ENCODE results near the gene FSTL3. TPM values are rescaled to one million over a fixed set of nuclear protein-coding genes. Genes with fewer than 3 reads are reported as not detected.

FSTL3 gene
- total RNA-seq, 2 donors from 2014 or later: 69.3 to 241 TPM

GRCh38 chr19:676007-676338 is 219 bp upstream of the FSTL3 start:
- peak overlapping the region; percentile 45 to 69 for H3K27ac ChIP-seq
- TF ChIP-seq, protein P1, sequence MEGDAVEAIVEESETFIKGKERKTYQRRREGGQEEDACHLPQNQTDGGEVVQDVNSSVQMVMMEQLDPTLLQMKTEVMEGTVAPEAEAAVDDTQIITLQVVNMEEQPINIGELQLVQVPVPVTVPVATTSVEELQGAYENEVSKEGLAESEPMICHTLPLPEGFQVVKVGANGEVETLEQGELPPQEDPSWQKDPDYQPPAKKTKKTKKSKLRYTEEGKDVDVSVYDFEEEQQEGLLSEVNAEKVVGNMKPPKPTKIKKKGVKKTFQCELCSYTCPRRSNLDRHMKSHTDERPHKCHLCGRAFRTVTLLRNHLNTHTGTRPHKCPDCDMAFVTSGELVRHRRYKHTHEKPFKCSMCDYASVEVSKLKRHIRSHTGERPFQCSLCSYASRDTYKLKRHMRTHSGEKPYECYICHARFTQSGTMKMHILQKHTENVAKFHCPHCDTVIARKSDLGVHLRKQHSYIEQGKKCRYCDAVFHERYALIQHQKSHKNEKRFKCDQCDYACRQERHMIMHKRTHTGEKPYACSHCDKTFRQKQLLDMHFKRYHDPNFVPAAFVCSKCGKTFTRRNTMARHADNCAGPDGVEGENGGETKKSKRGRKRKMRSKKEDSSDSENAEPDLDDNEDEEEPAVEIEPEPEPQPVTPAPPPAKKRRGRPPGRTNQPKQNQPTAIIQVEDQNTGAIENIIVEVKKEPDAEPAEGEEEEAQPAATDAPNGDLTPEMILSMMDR (IDR thresholded peaks at IDR 0.05): no peak
- no peak for TF ChIP-seq POLR2A (IDR thresholded peaks at IDR 0.05)
- no peak for TF ChIP-seq POLR2AphosphoS5 (IDR thresholded peaks at IDR 0.05)
- H3K4me1 ChIP-seq (replicated peaks): peaks cover 11% of the 10 kb centered on the region
- intact Hi-C loops (cut with DNase I): no loop called here
- no peaks in the 10 kb centered on the region for H3K36me3 ChIP-seq
- 5% methylated on average over 26 of the region's 31 CpGs for WGBS
- H3K9me3 ChIP-seq: no peaks in the 10 kb centered on the region
- H3K4me3 ChIP-seq: peak overlapping the region; percentile 37 to 46
- no peaks in the 10 kb centered on the region for H3K27me3 ChIP-seq (replicated peaks; ENCODE audit: insufficient read depth)
- no peak for DNase-seq (ENCODE audit: low spot score)

DNA sequence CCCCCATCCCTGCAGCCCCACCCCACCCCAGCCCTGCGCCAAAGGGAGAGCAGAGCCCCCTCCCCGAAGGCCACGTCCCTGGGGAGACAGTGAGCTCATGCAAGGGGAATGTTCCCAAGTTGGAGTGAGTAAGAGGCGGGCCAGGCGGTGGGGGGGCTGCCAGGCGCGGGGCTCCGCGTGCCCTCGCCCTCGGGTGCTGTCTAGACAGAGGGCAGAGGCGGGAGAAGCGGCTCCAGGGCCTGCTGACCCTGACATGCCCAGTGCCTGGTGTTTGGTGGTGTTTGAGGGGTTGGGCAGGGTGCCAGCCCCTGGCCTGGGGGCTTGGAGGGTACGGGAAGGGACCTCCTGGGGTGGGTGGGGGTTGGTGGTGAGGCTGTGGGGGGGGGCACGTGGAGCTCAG is 1.0 kb downstream of the FSTL3 start:
- Histone ChIP-seq H3K9me3 (no peaks in the 10 kb centered on the region), H3K27ac (peak overlapping the region; percentile 69 to 75), H3K27me3 (replicated peaks; ENCODE audit: insufficient read depth) (no peaks in the 10 kb centered on the region), H3K4me1 (replicated peaks) (peaks cover 11% of the 10 kb centered on the region), H3K36me3 (no peaks in the 10 kb centered on the region), H3K4me3 (peak overlapping the region; percentile 37 to 46)
- peak; percentile 42 for TF ChIP-seq POLR2AphosphoS5 (IDR thresholded peaks at IDR 0.05)
- TF ChIP-seq, protein P1 (IDR thresholded peaks at IDR 0.05): no peak
- TF ChIP-seq POLR2A (IDR thresholded peaks at IDR 0.05): peak; percentile 41
- DNase-seq (ENCODE audit: low spot score): no peak
- intact Hi-C loops (cut with DNase I): no loop called here
- WGBS: 5% methylated on average over 15 of the region's 15 CpGs

- H3K4me3 ChIP-seq: peak overlapping the region; percentile 37 to 46
These were observed 1.6 kb downstream of the FSTL3 start for GRCh38 chr19:677601-678436.

GRCh38 chr19:678791-679388 is 2.7 kb downstream of the FSTL3 start:
- Histone ChIP-seq H3K27ac (peak overlapping the region; percentile 90 to 98), H3K4me1 (replicated peaks) (peaks cover 11% of the 10 kb centered on the region), H3K9me3 (no peaks in the 10 kb centered on the region), H3K36me3 (no peaks in the 10 kb centered on the region), H3K4me3 (peak overlapping the region in 1 of 2 donors; percentile 96), H3K27me3 (replicated peaks; ENCODE audit: insufficient read depth) (no peaks in the 10 kb centered on the region)
- WGBS: 93% methylated on average over 16 of the region's 16 CpGs
- TF ChIP-seq, protein P1 (IDR thresholded peaks at IDR 0.05): no peak
- TF ChIP-seq POLR2A (IDR thresholded peaks at IDR 0.05) (no peak), POLR2AphosphoS5 (IDR thresholded peaks at IDR 0.05) (no peak)
- DNase-seq (ENCODE audit: low spot score): no peak
- intact Hi-C loops (cut with DNase I): no loop called here

More at GRCh38 chr19:677601-678436, 1.6 kb downstream of the FSTL3 start:
- intact Hi-C loops (cut with DNase I): no loop called here
- Histone ChIP-seq H3K27me3 (replicated peaks; ENCODE audit: insufficient read depth) (no peaks in the 10 kb centered on the region), H3K9me3 (no peaks in the 10 kb centered on the region), H3K27ac (peak overlapping the region; percentile 69 to 75), H3K4me1 (replicated peaks) (peaks cover 11% of the 10 kb centered on the region), H3K36me3 (no peaks in the 10 kb centered on the region)
- WGBS: 41% methylated on average over 22 of the region's 22 CpGs
- no peak for DNase-seq (ENCODE audit: low spot score)
- TF ChIP-seq POLR2A (IDR thresholded peaks at IDR 0.05) (no peak), POLR2AphosphoS5 (IDR thresholded peaks at IDR 0.05) (no peak)
- TF ChIP-seq, protein P1 (IDR thresholded peaks at IDR 0.05): no peak
